Islet precursor cell (in vitro differentiated cells): ENCODE data around the gene FAM110D.

Experiments
- DNase-seq: peaks from one replicate; pipeline ENCODE4 v3.0.0-alpha.2; 2018

Gene FAM110D

GRCh38 chr1:26164036-26164860, 5.4 kb downstream of the FAM110D start:
- DNase-seq: peak; percentile 82

DNA sequence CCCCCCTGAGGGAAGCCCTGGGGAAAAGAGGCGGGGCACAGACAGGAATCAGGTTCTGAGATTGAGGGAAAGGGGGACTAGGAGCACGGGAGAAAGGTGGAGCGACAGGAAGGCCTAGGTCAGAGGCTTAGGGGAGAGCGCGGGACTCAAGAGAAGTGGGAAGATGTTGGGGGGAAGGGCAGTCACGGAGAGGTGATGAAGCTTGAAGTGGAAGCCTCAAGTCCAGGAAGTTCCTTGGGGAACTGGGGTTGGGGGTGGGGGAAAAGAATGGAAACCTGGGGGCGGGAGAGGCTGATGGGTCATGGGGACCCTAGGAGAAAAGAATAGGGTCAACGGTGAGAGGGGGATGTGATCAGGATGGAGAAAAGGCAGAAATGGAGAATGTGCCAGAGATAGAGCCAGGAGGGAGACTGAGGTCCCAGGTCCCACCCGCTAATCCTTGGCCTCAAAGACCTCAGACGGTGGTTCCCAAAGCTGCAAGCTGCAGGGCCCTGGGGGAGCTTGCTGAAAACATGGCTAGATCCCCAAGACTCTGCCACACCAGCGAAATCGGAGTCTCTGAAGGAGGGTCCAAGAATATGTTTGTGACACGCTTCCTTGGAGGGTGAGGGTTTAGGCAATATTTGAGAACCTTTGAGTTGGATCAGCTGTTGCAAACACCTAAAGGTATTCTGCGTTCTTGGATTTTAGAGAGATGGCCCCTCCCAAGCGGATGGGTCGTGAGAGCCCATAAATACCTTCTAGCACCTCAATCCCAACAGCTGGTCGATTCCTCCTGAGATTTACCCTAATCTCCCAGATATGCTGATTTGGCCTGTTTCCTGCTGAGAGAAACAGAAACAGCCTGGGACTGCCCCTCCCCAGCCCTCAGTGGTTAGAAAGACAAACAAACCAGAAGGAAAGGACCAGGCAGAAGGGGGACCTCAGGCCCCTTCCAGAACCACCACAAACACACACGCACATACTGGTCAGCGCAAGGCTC, 6.3 kb downstream of the FAM110D start:
- no peak for DNase-seq

- DNase-seq: no peak
Measured at GRCh38 chr1:26166719-26167281, 7.9 kb downstream of the FAM110D start.

- no peak for DNase-seq
Measured at GRCh38 chr1:26168410-26169197, 9.7 kb downstream of the FAM110D start, which contains the start of gene C1orf232. TSS of gene C1orf232 (minus strand) at chr1:26168963. CDS start at chr1:26168499, 464 bp downstream.

GRCh38 chr1:26169198-26169554, 10.3 kb downstream of the FAM110D start:
- no peak for DNase-seq

DNA sequence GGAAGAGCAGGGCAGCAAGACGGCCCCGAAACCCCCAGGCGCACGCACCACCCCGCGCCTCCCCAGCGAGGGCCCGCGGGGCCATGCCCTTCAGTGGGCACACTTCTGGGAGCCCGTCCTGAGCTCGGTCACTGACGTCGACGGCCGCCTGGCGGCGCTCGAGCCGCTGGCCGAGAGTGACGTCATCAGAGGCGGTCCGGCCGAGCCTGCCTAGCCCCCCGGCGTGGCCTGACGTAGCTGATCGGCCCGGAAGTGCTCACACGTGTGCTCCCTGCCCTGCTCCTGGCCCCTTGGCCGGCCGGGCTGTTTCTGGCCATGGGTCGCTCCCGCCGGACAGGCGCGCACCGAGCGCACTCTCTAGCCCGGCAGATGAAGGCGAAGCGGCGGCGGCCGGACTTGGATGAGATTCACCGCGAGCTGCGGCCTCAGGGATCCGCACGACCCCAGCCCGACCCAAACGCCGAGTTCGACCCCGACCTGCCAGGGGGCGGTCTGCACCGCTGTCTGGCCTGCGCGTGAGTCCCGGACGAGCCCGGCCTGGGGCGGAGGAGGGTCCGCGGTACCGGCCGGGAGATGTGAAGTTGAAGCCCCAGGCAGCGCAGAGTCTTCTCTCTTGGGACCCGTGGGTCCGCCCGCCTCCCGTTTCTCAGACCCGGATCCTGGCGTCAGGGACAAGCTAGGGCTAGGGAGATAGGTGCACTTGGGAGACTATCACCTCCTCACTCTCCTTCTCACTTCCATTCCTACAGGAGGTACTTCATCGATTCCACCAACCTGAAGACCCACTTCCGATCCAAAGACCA, 11.0 kb downstream of the FAM110D start, which contains the start of gene ZNF593:
Gene ZNF593 (plus strand): TSS at position 240 of the 803 bp plus-strand sequence. CDS start 76 bp downstream, at position 316.
- DNase-seq: peak; percentile 96

DNA sequence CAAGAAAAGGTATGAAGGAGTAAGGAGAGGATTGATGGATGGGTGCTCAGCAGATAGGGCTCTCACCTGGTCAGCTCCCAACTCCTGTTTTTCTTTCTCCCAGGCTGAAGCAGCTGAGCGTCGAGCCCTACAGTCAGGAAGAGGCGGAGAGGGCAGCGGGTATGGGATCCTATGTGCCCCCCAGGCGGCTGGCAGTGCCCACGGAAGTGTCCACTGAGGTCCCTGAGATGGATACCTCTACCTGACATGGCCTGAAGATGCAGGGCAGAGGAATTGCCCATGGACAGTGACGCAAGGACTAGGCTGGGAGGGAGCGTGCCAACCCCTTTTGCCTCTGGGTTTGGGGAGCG, 11.6 kb downstream of the FAM110D start:
- DNase-seq: no peak

GRCh38 chr1:26171084-26172072, 12.5 kb downstream of the FAM110D start, which contains the start of gene ZNF593OS:
TSS of gene ZNF593OS (minus strand) at chr1:26171832. CDS start at chr1:26171661, 171 bp downstream.
- no peak for DNase-seq

DNA sequence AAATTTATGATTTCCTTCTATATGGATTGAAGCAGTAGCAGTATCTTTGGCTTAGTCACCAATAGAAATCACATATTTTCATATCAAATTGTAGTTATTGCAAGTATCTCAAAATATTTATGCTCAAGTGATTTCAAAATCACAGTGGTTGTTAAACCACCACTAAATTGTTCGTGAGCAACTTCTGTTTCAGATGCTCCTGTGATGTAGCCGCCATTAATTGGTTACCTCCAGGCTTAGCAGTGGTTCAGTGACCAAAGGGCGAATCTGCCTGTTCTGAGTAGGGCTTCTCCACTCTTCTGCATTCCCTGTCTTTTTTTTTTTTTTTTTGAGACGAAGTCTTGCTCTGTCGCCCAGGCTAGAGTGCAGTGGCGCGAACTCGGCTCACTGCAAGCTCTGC, 16.5 kb downstream of the FAM110D start:
- no peak for DNase-seq

- peak; percentile 96 for DNase-seq
Measured at GRCh38 chr1:26177182-26177684, 18.4 kb downstream of the FAM110D start, which contains the start of gene CNKSR1. TSS of gene CNKSR1 (plus strand) at chr1:26177491. CDS start at chr1:26177548, 57 bp downstream.

DNA sequence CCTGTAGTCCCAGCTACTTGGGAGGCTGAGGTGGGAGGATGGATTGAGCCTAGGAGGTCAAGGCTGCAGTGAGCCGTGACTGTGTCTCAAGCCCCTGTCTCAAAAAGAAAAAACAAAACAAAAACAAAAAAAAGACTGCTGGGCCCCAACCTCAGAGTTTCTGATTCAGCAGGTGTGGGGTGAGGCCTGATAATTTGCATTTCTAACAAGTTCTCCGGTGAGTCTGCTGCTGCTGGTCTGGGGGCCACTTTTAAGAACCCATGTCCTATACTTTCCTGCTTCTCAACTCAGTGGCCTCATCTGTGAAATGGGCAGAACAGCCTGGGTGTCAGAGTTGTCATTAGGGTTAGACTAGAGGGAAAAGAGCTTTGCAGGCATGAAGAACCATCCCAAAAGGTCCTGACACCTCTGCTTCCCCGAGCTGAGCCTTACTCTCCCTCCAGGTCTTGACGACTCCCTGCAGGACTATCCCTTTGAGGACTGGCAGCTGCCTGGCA, 21.2 kb downstream of the FAM110D start:
- DNase-seq: no peak

DNA sequence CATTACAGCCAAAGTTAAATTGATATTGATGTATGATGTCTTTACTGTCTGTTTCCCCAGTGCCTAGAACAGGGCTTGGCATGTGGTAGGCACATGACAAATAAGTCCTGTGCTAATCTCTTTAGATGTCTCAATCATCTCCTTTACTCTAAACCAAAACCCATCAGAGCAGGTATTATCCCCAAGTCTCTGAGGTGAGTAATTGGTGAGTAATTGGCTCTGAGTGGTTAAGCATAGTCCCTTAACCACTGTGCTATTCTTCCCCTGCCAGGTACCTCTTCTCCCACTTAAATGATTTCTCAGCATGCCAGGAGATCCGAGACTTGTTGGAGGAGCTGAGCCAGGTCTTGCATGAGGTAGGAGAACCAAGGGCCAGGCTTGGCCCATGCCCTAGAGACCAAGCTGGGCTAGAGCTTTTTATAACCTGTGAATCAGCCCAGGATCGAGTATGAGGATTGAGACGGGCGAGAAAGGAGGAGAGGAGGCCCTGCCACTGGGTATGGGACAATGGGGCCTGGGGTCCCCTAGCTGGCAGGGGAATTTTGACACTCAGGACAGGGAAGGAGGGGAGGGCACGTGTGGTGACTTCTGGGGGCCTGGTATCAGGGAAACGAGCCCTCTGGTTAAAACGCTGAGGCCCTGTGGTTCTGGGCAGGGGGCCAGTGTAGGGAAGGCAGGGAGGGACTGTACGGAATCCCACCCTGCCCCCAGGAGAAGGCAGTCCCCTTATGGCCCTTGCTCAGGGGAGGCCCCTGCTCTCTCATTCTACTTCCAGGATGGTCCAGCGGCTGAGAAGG, 22.9 kb downstream of the FAM110D start:
- no peak for DNase-seq

GRCh38 chr1:26182383-26182696, 23.5 kb downstream of the FAM110D start:
- no peak for DNase-seq

- no peak for DNase-seq
Measured at GRCh38 chr1:26184086-26184485, 25.2 kb downstream of the FAM110D start.

GRCh38 chr1:26184883-26185282, 26.0 kb downstream of the FAM110D start:
- DNase-seq: no peak

- no peak for DNase-seq
Measured at GRCh38 chr1:26187882-26188281, 29.0 kb downstream of the FAM110D start.

DNA sequence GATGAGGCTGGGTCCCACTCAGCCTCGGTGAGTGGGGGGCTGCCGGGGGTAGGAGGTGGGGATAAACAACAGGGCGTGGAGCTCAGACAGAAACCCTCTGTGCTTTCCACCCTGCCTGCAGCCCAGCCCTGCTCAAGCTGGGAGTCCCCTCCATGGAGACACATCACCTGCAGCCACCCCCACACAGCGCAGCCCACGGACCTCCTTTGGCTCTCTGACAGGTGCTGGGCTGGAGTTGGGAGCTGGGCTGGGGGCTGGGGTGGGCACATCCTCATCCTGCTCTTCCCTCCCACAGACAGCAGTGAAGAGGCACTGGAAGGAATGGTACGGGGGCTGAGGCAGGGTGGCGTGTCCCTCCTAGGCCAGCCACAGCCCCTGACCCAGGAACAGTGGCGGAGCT, 29.6 kb downstream of the FAM110D start:
- peak; percentile 37 for DNase-seq

- no peak for DNase-seq
Measured at GRCh38 chr1:26189331-26189730, 30.5 kb downstream of the FAM110D start.

DNA sequence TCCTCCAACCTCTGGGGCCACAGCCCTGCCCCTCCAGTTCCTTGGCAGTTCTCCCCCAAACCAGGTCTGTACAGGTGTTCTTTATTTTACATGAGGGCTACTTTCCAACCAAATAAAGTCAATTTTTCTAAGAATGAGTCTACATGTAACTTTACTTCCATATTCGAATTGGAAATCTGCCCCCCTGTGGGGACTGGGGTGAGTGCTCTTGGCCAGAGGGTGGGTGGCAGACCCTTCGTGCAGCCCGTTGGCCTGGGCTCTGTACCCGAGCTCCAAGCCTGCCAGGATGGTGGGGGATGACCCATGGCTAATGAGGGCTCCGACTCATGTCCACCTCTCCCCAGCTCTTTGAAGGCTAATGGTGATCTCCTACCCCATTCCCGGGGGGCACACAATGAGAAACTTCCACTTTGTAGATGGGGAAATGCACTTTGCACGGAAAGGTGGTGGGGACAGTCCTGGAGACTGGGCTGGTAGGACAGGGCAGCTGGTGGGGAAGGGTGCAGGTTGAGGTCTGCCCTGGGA, 30.9 kb downstream of the FAM110D start:
- no peak for DNase-seq
